Caco-2 (cell line): ENCODE data around the gene SEC11A. TPM values are rescaled to one million over a fixed set of nuclear protein-coding genes. Genes with fewer than 3 reads are reported as not detected.
A peak's percentile ranks its signal among the peaks of the same experiment; 100 is the strongest.

Experiments used
- BruUV-seq: library from RNA; stranded (reverse); fragments of 400-500 nt; replicated peaks from 2 replicates; lab custom pipeline; 2021; lab: Mats Ljungman, UMichigan
- CTCF ChIA-PET: fragments of 300-600 bp; sonication (Branson Sonifier 250); formaldehyde crosslinking; loops from one replicate; lab custom pipeline; 2022; ENCODE audit warnings: antibody characterized with exemption; lab: Charles Lee
- POLR2A ChIA-PET: fragments of 300-600 bp; sonication (Branson Sonifier 250); formaldehyde crosslinking; loops from one replicate; lab custom pipeline; 2022; ENCODE audit warnings: antibody characterized with exemption; lab: Charles Lee
- DNase-seq, 2 experiments: peaks; one replicate each; pipeline versions ENCODE4 v3.0.0 to v3.0.0-alpha.2; 2020 to 2022
- H3K27me3 ChIP-seq: replicated peaks from 2 replicates; pipeline ENCODE4 v1.6.0; 2011; ENCODE audit warnings: low read length; ENCODE audit not compliant: control insufficient read depth, insufficient read depth
- H3K36me3 ChIP-seq: 2 replicates; pipeline ENCODE4 v1.5.1; 2011; ENCODE audit warnings: low read length; ENCODE audit not compliant: control insufficient read depth, insufficient read depth
- H3K4me1 ChIP-seq: fragments of 250-450 bp; sonication (Bioruptor Pico); 2 replicates; pipeline ENCODE4 v1.5.1; 2020; ENCODE audit warnings: mild to moderate bottlenecking
- H3K4me3 ChIP-seq: 2 replicates; pipeline ENCODE4 v1.5.1; 2011; ENCODE audit warnings: low read depth, mild to moderate bottlenecking, control low read depth, low read length
- H3K9me3 ChIP-seq: fragments of 250-450 bp; sonication (Bioruptor Pico); 2 replicates; pipeline ENCODE4 v1.5.1; 2020; ENCODE audit warnings: mild to moderate bottlenecking, moderate library complexity
- H3K27ac Mint-ChIP-seq: one replicate; pipeline ENCODE4 v1.8.0; 2022; ENCODE audit warnings: mixed read lengths; ENCODE audit not compliant: unreplicated experiment
- H3K27me3 Mint-ChIP-seq: one replicate; pipeline ENCODE4 v1.8.0; 2022; ENCODE audit warnings: mixed read lengths; ENCODE audit not compliant: insufficient read depth, unreplicated experiment
- H3K36me3 Mint-ChIP-seq: one replicate; pipeline ENCODE4 v1.8.0; 2022; ENCODE audit warnings: mild to moderate bottlenecking, mixed read lengths; ENCODE audit not compliant: insufficient read depth, unreplicated experiment
- H3K4me1 Mint-ChIP-seq: one replicate; pipeline ENCODE4 v1.8.0; 2022; ENCODE audit warnings: low read depth, mixed read lengths; ENCODE audit not compliant: unreplicated experiment
- H3K4me3 Mint-ChIP-seq: one replicate; pipeline ENCODE4 v1.8.0; 2022; ENCODE audit warnings: mild to moderate bottlenecking, moderate library complexity, mixed read lengths; ENCODE audit not compliant: unreplicated experiment
- H3K9me3 Mint-ChIP-seq: one replicate; pipeline ENCODE4 v1.8.0; 2022; ENCODE audit warnings: mixed read lengths; ENCODE audit not compliant: unreplicated experiment
- intact Hi-C: fragments of 100-400 bp; cut with micrococcal nuclease; formaldehyde crosslinking; loops from one replicate; pipeline ENCODE4 v1.10.0; 2022; ENCODE audit not compliant: unreplicated experiment
- total RNA-seq: library from RNA; stranded (reverse); gene quantifications from 2 replicates; pipeline ENCODE4 v1.2.3, GENCODE V29; 2022
- TF ChIP-seq, protein P1 (sequence below), 2 experiments: fragments of 200-600 bp in 1 of 2; IDR thresholded peaks; 1 replicate in 1 of 2; 2 replicates in 1 of 2; pipeline versions ENCODE4 v1.5.1 to v1.8.0; 2011 to 2022; ENCODE audit warnings: antibody characterized with exemption in 1 of 2, control low read depth in 1 of 2, inconsistent platforms in 1 of 2, low read depth in 1 of 2, low read length in 1 of 2, mild to moderate bottlenecking in 1 of 2, moderate library complexity in 1 of 2; ENCODE audit not compliant: insufficient read depth in 1 of 2, severe bottlenecking in 1 of 2, unreplicated experiment in 1 of 2

The SEC11A gene
- total RNA-seq, 1 experiment from 2014 or later = 211 TPM

DNA sequence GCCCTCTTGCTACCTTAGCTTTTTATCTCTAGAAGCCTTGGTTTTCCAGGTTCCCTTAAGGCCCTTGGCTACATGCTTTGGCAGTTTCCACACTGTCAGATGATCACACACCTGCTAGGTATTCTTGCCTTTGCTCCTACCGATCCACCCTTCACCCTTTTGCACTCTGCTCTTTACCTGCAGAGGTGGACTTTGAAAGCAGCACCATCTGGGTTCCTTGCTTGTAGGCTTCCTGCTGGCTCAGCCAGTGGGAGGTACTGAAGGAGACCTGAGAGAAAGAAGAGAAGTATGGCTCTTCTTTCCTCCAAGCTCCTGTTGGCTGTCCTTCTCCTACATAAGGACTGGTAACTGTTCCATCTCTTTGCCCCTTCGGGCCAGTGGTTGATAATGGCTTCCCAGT lies 25.2 kb upstream of the SEC11A start:
- POLR2A ChIA-PET = no interaction called here
- Mint-ChIP-seq H3K4me3 (no peak overlapping the region), H3K4me1 (peaks cover 11% of the 10 kb centered on the region), H3K36me3 (peaks cover 5% of the 10 kb centered on the region), H3K27ac (peak overlapping the region; percentile 11), H3K9me3 (no peaks in the 10 kb centered on the region), H3K27me3 (no peaks in the 10 kb centered on the region)
- CTCF ChIA-PET = no interaction called here
- Histone ChIP-seq H3K9me3 (no peaks in the 10 kb centered on the region), H3K4me1 (peaks cover 11% of the 10 kb centered on the region; the same call in 1 of the 2 replicates), H3K36me3 (no peaks in the 10 kb centered on the region), H3K4me3 (no peak overlapping the region), H3K27me3 (no peaks in the 10 kb centered on the region)
- BruUV-seq = no TSS peak
- intact Hi-C loops = loop anchor here (10.0 kb wide), 1 partner anchor 184 kb away; no protein-coding TSS in a partner anchor
- TF ChIP-seq, protein P1, sequence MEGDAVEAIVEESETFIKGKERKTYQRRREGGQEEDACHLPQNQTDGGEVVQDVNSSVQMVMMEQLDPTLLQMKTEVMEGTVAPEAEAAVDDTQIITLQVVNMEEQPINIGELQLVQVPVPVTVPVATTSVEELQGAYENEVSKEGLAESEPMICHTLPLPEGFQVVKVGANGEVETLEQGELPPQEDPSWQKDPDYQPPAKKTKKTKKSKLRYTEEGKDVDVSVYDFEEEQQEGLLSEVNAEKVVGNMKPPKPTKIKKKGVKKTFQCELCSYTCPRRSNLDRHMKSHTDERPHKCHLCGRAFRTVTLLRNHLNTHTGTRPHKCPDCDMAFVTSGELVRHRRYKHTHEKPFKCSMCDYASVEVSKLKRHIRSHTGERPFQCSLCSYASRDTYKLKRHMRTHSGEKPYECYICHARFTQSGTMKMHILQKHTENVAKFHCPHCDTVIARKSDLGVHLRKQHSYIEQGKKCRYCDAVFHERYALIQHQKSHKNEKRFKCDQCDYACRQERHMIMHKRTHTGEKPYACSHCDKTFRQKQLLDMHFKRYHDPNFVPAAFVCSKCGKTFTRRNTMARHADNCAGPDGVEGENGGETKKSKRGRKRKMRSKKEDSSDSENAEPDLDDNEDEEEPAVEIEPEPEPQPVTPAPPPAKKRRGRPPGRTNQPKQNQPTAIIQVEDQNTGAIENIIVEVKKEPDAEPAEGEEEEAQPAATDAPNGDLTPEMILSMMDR (IDR thresholded peaks at IDR 0.05; ENCODE audit: insufficient read depth in 1 of 2, low read depth in 1 of 2, low read length in 1 of 2, severe bottlenecking in 1 of 2, unreplicated experiment in 1 of 2) = no peak
- DNase-seq = peak; percentile 33 to 51

DNA sequence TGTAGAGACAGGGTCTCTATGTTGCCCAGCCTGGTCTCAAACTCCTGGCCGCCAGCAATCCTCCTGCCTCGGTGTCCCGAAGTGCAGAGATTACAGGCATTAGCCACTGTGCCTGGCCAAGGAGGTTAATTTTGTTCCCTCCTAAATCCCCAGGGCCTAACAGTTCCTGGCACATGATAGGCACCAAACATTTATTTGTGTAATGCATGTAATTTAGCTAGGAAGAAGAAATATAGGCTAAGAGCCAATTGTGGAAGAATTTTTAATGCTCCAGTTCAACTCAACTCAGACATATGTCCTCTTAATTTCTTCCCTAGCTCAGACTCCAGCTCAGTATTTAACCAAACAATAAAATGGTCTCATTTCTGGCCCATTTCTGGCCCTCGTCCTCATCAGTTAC lies 24.8 kb upstream of the SEC11A start:
- Histone ChIP-seq H3K27me3 (no peaks in the 10 kb centered on the region), H3K9me3 (no peaks in the 10 kb centered on the region), H3K4me1 (peaks cover 13% of the 10 kb centered on the region), H3K4me3 (no peak overlapping the region), H3K36me3 (no peaks in the 10 kb centered on the region)
- no peak overlapping the region for H3K4me3 Mint-ChIP-seq
- TF ChIP-seq, protein P1 (IDR thresholded peaks at IDR 0.05; ENCODE audit: insufficient read depth in 1 of 2, low read depth in 1 of 2, low read length in 1 of 2, severe bottlenecking in 1 of 2, unreplicated experiment in 1 of 2) = no peak
- ChIA-PET CTCF (no interaction called here), POLR2A (no interaction called here)
- no peak for DNase-seq
- H3K4me1 Mint-ChIP-seq = peaks cover 11% of the 10 kb centered on the region
- no peaks in the 10 kb centered on the region for H3K27me3 Mint-ChIP-seq
- BruUV-seq = no TSS peak
- H3K36me3 Mint-ChIP-seq = peaks cover 5% of the 10 kb centered on the region
- intact Hi-C loops = loop anchor here (10.0 kb wide), 1 partner anchor 184 kb away; no protein-coding TSS in a partner anchor
- no peaks in the 10 kb centered on the region for H3K9me3 Mint-ChIP-seq
- peak overlapping the region; percentile 11 for H3K27ac Mint-ChIP-seq

DNA sequence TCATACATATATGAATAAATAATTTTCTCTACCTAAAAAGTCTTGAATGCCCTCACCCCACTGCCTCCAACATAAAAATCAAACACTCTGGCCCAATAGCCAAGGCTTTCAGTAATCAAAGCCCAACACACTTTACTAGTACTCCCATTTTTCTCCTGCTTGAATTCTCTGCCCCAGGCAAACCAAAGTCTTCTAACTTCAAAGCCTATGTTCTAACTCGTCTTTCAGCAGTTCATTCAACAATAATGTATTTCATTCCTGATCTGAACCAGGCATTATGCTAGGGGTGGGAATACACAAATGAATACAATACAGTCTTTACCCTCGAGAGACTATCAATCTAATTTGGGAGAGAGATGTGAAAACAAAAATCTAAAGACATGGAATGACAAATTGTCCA lies 21.1 kb upstream of the SEC11A start:
- H3K9me3 ChIP-seq = no peaks in the 10 kb centered on the region
- BruUV-seq = no TSS peak
- peaks cover 20% of the 10 kb centered on the region for H3K36me3 Mint-ChIP-seq
- H3K9me3 Mint-ChIP-seq = no peaks in the 10 kb centered on the region
- H3K4me3 ChIP-seq = no peak overlapping the region
- CTCF ChIA-PET = no interaction called here
- no peak overlapping the region for H3K4me3 Mint-ChIP-seq
- H3K4me1 ChIP-seq = peaks cover 38% of the 10 kb centered on the region
- POLR2A ChIA-PET = no interaction called here
- intact Hi-C loops = no loop called here
- no peaks in the 10 kb centered on the region for H3K36me3 ChIP-seq
- H3K4me1 Mint-ChIP-seq = peaks cover 33% of the 10 kb centered on the region
- no peak for DNase-seq
- TF ChIP-seq, protein P1 (IDR thresholded peaks at IDR 0.05; ENCODE audit: insufficient read depth in 1 of 2, low read depth in 1 of 2, low read length in 1 of 2, severe bottlenecking in 1 of 2, unreplicated experiment in 1 of 2) = no peak
- no peaks in the 10 kb centered on the region for H3K27me3 Mint-ChIP-seq
- H3K27ac Mint-ChIP-seq = peak overlapping the region; percentile 7
- no peaks in the 10 kb centered on the region for H3K27me3 ChIP-seq
